Endothelial cell of hepatic sinusoid (primary cell): ENCODE results near the gene MAPK1IP1L.

ENCODE experiments used
- in situ Hi-C: cut with HindIII; loops from 2 replicates; pipeline ENCODE4 v1.10.0; 2017; ENCODE audit warnings: low sequenced_read_pairs

The MAPK1IP1L gene

GRCh38 chr14:55118761-55119160 is 67.3 kb downstream of the MAPK1IP1L start:
- in situ Hi-C loops, result no loop called here
